Activated gamma-delta T cell treated with anti-CD3 and anti-CD28 coated beads, Interleukin-2, amount 50 U/mL, for 16 hours (primary cell): Measurements from ENCODE around the gene GALNT7.

Experiments used
- DNase-seq: peaks from one replicate; pipeline ENCODE4 v3.0.0-alpha.2; 2020; ENCODE audit warnings: low read depth

GALNT7 gene

DNA sequence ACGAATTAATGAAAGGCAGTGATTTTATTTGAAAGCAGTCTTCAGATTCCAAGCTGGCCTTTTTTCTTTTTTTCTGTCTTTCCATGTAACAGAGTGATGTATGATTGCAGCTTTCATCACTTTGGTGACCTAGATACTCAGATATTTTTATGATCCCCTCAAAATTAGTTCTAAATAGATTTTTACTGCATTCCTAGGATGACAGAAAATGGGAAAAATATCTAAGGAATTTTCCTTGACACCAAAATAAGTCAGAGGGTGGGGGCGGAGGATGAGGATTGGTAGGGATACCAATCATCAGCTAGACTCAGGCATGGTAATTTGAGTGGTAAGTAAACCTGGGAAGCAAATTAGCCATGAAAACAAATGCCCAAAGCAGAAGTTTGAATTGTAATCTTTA is 177.5 kb downstream of the GALNT7 start:
- DNase-seq: no peak

DNA sequence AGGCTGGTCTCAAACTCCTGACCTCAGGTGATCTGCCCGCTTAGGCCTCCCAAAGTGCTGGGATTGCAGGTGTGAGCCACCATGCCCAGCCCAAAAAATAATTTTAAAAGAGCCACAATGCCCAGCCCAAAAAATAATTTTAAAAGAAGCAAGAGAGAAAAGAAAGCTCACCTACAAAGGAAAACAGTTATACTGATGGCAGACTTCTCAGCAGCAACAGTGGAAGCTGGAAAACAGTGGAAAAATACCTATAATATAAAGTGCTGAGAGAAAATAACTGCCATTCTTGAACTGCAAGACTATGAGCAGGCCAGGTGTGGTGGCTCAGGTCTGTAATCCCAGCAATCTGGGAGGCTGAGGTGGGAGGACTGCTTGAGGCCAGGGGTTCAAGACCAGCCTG is 178.9 kb downstream of the GALNT7 start:
- no peak for DNase-seq

DNA sequence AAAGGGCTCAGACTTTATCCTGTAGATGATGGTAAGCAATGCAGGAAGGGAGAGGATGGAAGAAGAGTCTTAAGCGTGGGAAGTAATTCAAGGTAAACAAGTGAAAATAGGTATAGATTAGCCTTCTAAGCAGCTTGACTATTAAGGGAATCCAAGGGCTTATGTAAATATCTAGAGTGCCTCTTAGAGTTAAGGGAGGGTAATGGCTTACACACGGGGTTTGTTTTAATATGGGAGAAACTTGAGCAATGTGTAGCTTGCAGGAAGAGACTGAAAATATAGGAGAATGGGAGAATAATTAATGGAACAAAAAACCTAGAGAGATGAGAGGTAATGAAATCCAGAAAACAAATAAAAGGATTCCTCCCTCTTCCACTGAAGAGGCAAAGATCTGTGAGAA is 189.3 kb downstream of the GALNT7 start:
- DNase-seq: no peak

DNA sequence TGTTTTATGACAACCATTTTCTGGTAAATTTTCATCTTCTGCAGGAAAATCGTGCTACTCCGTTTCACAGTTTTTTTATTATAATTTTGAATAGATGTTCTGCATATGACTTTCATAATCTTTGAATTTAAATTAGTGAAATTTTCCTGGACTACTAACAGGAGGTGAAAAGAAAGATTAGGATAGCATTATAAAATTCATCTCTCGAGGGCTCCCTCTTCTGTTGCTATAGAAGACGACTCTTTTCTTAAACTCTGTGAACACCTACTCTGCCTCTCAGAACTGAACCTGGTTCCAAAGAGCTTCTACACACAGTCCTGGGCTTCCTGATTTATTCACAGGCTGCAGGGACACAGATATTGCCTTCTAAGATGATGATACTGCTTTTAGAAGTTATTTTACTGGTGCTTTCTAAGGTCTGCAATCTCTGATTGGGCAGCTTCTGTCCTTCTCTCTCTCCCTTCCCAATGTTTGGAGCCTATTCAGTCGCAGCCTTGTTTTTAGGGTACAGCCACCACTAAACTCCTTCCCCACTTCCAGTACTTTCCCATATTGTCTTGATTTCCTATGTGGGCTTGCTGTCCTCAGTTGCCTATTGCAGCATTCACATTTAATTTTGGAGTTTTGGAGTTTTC is 192.1 kb downstream of the GALNT7 start:
- DNase-seq: no peak

DNA sequence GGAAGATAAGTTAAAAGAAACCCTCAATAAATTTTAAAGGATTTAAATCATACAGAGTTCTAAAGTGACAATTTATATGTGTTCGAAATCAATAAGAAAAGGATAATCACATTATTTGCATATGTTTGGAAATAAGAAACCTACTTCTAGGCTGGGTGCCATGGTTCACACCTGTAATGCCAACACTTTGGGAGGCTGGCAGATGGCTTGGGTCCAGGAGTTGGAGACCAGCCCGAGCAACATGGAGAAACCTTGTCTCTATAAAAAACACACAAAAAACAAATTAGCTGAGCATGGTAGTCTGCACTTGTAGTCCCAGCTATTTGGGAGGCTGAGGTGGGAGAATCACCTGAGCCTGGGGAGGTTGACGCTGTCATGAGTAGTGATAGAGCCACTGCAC is 194.1 kb downstream of the GALNT7 start:
- DNase-seq: no peak

DNA sequence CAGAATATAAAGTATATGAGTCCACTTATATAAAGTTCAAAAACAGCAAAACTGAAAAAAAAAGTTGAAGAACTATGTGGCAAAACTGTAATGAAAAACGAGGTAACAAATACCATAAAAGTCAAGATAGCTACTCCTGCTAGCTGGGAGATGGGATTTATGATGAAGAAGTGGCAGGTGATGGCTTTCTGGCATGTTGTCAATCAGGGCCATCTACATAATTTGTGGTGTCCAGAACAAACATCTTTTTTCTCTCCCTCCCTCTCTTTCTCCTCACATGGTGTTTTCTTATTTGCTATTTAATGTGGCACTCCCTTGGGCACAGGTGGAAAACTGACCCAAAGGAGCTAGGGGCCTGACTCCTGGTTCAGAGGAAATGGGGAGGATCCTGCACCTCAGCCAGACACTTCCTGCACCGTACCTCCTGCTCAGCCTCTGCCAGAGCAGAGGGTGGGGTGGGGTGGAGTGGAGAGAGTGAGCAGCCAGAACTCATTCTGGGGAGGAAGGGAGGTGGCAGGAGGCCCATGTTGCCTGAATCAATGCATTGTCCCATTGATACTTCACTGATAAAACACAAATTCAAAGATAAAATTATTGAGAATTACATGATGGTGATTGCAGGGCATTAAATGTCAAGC is 196.9 kb downstream of the GALNT7 start:
- no peak for DNase-seq

DNA sequence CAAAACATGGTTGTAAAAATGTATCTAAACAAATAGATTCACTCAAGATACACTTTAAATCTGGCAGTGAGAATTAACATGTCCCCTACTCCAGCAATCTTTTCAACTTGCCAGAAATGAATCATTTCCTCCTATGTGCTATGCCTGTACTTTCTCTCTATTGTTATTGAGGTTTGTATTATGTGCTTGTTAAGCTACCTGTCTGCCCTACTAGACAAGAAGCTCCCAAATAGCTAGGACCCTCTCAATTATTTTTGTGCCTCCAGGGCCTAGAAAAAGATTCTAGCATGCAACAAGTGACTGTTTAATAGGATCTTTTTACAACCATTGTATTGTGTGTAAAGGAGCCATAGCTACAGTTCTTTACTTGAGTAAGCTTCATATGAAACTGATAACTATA is 198.7 kb downstream of the GALNT7 start:
- no peak for DNase-seq

DNA sequence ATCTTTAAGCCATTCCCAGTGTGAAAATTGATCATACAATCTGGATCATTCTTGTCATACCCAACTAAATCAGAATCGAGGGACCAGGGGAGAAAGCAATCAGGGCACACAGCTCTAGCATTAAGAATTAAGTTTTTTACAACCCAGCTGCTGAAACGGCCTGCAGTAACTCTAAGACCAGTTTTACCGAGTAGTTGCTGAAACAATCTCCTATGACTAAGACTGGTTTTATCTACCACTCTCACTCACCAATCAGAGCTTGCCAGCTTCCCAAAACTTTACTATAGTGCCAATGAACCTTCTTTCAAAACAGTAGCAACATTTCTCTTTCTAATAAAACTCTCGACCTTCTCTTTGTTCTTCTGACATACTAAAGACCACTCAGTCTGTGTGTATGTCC is 199.3 kb downstream of the GALNT7 start:
- DNase-seq: no peak

DNA sequence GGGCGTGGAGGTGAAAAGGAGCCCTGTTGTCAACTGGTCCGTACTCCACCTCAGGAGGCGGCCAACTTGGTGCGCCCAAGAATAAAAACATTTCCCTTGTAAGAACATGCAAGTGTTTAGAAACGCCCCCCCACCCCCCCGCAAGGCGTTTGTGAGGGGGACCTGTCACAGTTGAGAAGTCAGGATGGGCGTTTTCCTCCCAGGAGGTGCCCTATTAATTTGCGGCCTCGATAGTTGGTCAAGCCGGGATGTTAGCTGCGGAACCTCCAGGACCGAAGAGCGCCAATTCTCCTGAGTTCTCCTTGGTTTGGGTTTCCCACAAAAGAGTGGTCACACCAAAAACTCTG is 201.5 kb downstream of the GALNT7 start:
- peak; percentile 37 for DNase-seq

DNA sequence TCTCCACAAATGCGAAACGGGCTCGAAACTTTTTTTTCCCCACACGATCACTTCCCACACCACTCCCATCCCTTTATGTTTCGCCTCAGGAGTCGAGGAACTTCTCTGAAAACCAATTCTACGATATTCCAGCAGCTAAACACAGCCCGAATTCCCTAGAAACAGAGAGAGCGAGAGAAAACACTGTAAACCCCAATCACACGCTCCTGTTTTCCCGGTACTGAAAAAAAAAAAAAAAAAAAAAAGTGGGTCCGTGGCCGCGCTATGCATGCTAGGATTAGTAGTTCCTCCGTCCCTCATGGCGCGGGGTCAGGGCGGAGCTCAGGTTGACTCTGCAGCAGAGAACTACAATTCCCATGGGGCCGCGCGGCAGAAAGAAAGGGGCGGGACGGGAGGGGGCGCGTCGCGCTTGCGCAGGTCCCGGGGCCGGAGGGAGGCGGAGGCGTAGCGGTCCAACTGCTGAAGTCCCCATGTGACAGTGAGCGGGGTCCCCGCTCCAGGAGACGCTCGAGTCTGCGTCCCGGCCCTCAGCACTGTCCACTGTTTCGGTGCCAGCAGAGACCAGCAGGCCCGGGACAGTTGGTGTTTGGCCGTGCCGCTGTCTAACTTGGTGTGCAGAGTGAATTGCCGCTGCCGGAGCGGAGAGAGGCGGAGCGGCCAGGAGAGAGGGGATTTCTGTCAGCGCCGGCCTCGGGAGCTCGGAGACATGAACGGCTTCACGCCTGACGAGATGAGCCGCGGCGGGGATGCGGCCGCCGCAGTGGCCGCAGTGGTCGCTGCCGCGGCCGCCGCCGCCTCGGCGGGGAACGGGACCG is 202.1 kb downstream of the GALNT7 start, which contains the start of gene SAP30:
Gene SAP30 (plus strand): TSS at position 478 of the 815 bp plus-strand sequence. CDS start 229 bp downstream, at position 707.
- DNase-seq: peak; percentile 95

DNA sequence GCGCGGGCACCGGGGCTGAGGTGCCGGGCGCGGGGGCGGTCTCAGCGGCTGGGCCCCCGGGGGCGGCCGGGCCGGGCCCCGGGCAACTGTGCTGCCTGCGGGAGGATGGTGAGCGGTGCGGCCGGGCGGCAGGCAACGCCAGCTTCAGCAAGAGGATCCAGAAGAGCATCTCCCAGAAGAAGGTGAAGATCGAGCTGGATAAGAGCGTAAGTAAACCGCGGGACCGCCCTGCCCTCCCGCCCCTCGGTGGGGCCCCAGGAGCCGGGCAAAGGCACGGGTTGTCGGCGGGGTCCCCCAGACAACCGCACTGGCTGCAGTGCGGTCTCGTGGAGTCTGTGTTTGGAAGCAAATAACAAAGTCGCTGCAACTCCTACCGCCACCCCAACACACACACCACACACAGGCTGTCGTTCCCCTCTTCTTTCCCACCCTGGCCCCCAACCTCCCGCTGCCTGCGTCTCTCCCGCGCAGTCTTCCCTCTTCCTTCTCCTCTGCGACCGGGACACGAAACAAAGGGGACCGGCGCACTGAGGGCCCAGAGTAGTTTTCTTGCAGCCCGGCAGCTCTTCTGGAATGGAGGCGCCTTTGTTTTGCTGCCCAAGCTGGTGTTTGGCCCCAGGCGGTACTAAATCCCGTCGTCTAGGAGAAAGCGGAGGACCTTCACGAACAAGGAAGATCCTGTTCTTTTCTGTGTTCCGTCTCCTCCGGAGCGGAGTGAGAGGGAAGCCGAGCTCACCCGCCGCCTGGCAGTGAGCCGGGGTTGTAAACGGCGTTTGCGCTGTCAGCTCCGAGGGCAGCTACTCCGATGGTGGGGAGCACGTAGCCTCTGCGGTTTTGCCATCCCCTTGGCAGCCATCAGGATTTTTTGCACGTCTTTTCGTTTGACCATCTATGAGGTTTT is 202.9 kb downstream of the GALNT7 start:
- DNase-seq: peak; percentile 6
